ENCODE measurements around the gene PCLO. TPM values are rescaled to one million over a fixed set of nuclear protein-coding genes. Genes with fewer than 3 reads are reported as not detected.

Gene PCLO
- polyA plus RNA-seq, 2 of the 4 experiments (the other 2 are of a cell fraction) = 0.41 to 1.1 TPM

GRCh38 chr7:82704121-82704520 is 458.6 kb downstream of the PCLO start (continued):
- TF ChIP-seq REST (IDR thresholded peaks at IDR 0.05) = no peak

Small RNAs within 50 kb of the gene (small RNA-seq; reads per million reads assigned to genes)
- 0 to 0.26 (median 0) reads per million in 6 experiments for gene RNA5SP235

Measured in A549 (cell line).